Muscle layer of duodenum (tissue), 2 donors: ENCODE measurements around the gene EBPL.

Experiments used
- H3K27ac ChIP-seq: one replicate; pipeline ENCODE4 v1.7.0; 2013; ENCODE audit warnings: mild to moderate bottlenecking, low read length
- H3K27me3 ChIP-seq: one replicate; pipeline ENCODE4 v1.7.0; 2013; ENCODE audit warnings: low read depth, mild to moderate bottlenecking, control low read depth, low read length
- H3K36me3 ChIP-seq, 2 donors: one replicate each; pipeline ENCODE4 v1.7.0; 2013; ENCODE audit warnings: low read length in 2 of 2, control low read depth in 1 of 2, mild to moderate bottlenecking in 1 of 2; ENCODE audit not compliant: insufficient read depth in 2 of 2, control insufficient read depth in 1 of 2
- H3K4me1 ChIP-seq, 2 donors: one replicate each; pipeline ENCODE4 v1.7.0; 2013; ENCODE audit warnings: low read length in 2 of 2, mild to moderate bottlenecking in 2 of 2, control low read depth in 1 of 2, moderate library complexity in 1 of 2; ENCODE audit not compliant: insufficient read depth in 2 of 2, control insufficient read depth in 1 of 2
- H3K4me3 ChIP-seq, 2 donors: one replicate each; pipeline ENCODE4 v1.7.0; 2013; ENCODE audit warnings: low read length in 2 of 2, low read depth in 1 of 2, mild to moderate bottlenecking in 1 of 2
- H3K9me3 ChIP-seq, 2 donors: one replicate each; pipeline ENCODE4 v1.7.0; 2013; ENCODE audit warnings: low read length in 2 of 2, control low read depth in 1 of 2, mild to moderate bottlenecking in 1 of 2; ENCODE audit not compliant: control insufficient read depth in 1 of 2
- donor health status: healthy.

EBPL gene

DNA sequence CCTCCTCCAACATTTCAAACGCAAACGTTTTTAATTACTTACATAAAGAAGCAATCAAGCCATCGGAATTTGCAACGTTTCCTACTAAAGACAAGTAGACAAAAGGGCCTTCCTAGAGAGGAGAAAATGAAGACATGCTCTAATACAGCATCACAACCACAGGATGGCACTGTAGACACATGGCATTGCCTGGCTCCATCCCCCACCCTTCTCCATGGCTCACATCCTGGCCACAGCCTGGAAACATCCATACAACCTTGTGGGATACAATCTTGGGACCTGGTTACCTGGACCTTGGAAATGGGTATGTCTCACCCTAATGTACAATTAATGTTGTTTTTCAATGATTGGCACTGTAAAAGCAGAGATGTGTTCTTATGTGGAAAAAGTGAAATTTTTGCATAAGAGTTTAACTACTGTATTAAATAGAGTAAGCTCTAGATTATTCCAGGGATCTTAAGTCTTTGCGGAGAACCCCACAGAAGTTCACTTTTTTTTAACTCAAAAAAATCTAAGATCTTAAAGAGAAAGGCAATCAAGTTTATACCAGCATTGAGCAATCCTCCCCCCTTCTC lies 21.5 kb downstream of the EBPL start:
- H3K27me3 ChIP-seq = no peaks in the 10 kb centered on the region

DNA sequence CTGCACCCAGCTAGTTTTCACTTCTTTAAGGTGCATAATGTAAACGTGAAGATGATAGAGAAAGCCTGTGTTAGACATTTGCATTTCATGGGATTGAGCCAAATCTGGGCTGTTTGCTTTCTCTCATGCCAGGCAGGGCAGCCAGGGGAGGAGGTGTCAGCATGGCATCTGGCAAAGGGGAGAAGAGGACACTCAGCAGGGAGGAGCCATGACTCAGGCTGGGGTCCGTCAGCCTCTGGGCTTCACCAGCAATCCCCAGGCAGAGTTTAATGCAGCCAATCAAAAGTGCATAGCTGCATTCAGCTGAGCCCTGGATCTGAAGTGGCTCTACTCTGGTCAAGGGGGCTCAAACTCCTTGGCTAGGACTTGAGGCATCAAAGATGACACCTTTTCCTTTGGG lies 23.5 kb downstream of the EBPL start:
- Histone ChIP-seq H3K27me3 (no peaks in the 10 kb centered on the region), H3K27ac (no peak overlapping the region), H3K9me3 (no peaks in the 10 kb centered on the region), H3K36me3 (peaks cover 5 to 30% of the 10 kb centered on the region in 2 donors), H3K4me3 (no peak overlapping the region), H3K4me1 (no peaks in the 10 kb centered on the region)

More for the DNA sequence above, 21.5 kb downstream of the EBPL start:
- Histone ChIP-seq H3K4me3 (no peak overlapping the region), H3K9me3 (no peaks in the 10 kb centered on the region), H3K27ac (no peak overlapping the region), H3K36me3 (peaks cover 5 to 26% of the 10 kb centered on the region in 2 donors), H3K4me1 (no peaks in the 10 kb centered on the region)

DNA sequence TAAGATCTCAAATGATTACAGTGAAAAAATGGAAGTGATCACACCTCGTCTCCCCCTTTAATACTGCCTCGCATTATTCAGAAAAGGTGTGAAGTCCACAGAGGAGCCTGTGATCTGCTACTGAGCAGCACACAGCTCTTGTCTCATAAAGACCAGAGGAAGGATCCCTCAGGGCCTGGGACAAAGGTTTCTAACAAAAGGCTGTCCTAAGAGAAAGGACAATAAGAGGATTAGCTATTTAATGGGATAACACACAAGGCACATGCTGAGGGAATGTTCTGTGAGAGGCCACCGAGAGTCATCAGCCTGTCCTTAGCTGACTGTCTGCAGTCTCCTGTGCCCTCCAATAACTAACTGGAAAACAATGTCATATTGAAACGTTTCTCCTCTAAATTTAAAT lies 26.7 kb downstream of the EBPL start:
- Histone ChIP-seq H3K36me3 (peaks cover 13 to 44% of the 10 kb centered on the region in 2 donors), H3K27me3 (no peaks in the 10 kb centered on the region)

DNA sequence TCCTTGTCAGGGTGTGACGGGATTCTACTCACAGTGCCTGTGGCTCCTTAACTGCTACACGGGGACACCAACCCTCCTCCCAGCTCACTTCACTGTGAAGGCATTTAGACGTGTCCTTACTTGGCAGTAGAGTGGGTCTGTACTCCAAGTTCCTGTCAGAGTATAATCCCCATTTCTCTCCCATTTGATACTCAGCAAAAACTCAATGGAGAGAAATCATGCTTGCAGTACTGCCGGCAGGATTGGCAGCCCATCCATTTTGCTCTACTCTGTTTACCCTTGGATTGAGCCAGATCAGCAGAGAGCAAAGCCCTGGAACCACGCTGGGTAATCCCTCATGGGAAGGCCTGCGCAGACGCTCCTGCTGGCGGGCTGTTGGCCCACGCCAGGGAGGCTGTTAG lies 34.0 kb downstream of the EBPL start:
- H3K4me1 ChIP-seq = no peaks in the 10 kb centered on the region
- H3K27ac ChIP-seq = no peak overlapping the region
- H3K36me3 ChIP-seq = peaks cover 9 to 11% of the 10 kb centered on the region in 2 donors
- no peaks in the 10 kb centered on the region for H3K27me3 ChIP-seq
- no peaks in the 10 kb centered on the region for H3K9me3 ChIP-seq
- no peak overlapping the region for H3K4me3 ChIP-seq

More for the DNA sequence above, 26.7 kb downstream of the EBPL start:
- H3K4me3 ChIP-seq = no peak overlapping the region
- H3K4me1 ChIP-seq = no peaks in the 10 kb centered on the region
- no peaks in the 10 kb centered on the region for H3K9me3 ChIP-seq
- H3K27ac ChIP-seq = no peak overlapping the region

DNA sequence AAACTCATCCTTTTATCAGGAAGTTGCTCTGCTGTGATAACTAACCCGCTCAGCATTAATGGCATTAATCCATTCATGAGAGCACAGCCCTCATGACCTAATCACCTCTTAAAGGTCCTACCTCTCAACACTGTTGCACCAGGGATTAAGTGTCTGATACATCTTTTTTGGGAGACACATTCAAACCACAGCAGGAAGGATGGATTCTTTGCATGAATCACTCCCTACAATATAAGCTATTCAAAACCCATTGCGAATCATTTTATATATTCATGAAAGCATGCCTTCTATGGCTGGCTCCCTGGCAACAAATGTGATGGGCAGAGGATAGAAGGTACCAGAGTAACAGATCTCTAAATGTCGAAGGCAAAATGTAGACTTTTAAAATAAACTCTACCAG lies 35.4 kb downstream of the EBPL start:
- Histone ChIP-seq H3K27me3 (no peaks in the 10 kb centered on the region), H3K9me3 (no peaks in the 10 kb centered on the region), H3K4me1 (no peaks in the 10 kb centered on the region), H3K36me3 (peaks cover 0 to 5% of the 10 kb centered on the region in 2 donors), H3K4me3 (no peak overlapping the region), H3K27ac (no peak overlapping the region)

DNA sequence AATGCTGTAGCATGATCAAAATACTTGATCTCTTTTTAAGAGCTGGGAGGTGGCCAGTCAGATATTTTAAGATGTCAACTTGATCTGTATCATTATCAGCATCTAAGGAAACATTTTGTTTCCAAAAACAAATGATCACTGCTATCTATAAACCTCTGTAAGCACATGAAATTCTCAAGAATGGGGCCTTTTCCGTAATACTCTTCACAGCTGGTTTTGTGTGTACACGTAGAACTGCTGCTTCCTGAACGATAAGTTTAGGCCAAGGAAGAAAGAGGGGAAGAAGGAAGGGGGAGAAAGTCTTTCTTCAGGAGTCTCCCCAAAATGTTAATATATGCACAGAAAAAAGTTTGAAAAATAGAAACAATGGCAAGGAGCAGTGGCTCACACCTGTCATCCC lies 37.3 kb downstream of the EBPL start:
- no peaks in the 10 kb centered on the region for H3K36me3 ChIP-seq
- no peak overlapping the region for H3K4me3 ChIP-seq
- H3K9me3 ChIP-seq = no peaks in the 10 kb centered on the region
- H3K27me3 ChIP-seq = no peaks in the 10 kb centered on the region
- H3K27ac ChIP-seq = no peak overlapping the region
- H3K4me1 ChIP-seq = peaks cover 0 to 6% of the 10 kb centered on the region in 2 donors

DNA sequence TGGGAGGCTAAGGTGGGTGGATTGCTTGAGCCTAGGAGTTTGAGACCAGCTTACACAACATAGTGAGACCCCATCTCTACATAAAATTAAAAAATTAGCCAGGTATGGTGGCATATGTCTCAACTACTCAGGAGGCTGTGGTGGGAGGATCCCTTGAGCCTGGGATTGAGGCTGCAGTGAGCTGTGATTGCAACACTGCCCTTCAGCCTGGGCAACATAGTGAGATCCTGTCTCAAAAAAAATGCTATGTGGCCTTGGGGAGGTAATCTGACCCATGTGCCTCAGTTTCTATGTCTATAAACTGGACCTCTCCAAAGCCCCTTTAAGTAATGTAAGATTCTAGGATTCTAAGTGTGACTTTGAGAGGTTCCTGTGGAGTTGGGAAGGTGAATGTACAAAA lies 37.8 kb downstream of the EBPL start:
- Histone ChIP-seq H3K9me3 (no peaks in the 10 kb centered on the region), H3K27ac (no peak overlapping the region), H3K27me3 (no peaks in the 10 kb centered on the region), H3K4me3 (no peak overlapping the region), H3K36me3 (no peaks in the 10 kb centered on the region), H3K4me1 (peaks cover 0 to 6% of the 10 kb centered on the region in 2 donors)

DNA sequence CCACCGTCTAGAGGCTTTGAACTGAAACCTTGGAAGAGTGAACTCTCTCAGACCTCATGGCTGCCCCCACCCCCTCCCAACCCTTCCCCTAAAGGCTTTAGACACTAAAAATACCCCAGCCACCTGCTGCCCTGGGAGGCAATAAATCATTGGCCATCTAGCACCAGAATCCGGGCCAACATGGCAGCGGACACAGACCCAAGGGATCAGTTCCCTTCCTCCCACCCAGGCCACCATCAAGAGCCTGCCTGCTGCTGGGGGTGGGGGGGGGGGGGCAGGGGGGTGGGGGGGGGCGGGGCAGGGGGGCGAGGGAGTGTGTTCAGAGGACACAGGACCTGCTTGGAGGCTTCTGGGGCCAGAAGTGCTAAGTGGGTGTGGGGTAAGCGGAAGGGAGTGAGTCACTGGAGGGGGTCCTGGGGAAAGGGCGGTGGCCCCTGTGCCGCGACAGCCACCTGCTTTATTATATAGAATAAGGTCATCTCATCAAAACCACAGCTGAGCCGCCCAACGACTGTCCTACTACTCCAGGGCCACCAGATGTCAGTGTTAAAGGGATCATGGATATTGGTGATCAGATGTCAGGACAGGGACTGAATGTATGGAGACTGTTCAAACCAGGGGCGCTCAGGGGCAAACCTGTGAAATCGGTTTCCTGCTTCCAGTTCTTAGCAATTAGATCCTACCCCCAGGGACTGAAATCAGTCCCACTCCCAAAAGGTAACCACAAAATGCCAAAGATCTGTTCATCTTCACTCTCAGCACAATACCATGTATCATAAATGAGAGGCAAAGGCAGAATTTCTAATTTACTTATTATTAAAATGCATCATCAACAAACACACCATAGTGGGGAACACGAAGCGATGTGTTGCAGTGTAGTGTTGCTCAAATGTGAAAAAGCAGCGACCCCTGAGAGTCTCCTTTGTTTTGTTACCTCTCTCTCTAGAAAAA lies 38.7 kb downstream of the EBPL start:
- H3K9me3 ChIP-seq = no peaks in the 10 kb centered on the region
- no peak overlapping the region for H3K27ac ChIP-seq
- H3K4me1 ChIP-seq = peaks cover 0 to 6% of the 10 kb centered on the region in 2 donors
- no peaks in the 10 kb centered on the region for H3K36me3 ChIP-seq
- no peak overlapping the region for H3K4me3 ChIP-seq
- H3K27me3 ChIP-seq = no peaks in the 10 kb centered on the region

DNA sequence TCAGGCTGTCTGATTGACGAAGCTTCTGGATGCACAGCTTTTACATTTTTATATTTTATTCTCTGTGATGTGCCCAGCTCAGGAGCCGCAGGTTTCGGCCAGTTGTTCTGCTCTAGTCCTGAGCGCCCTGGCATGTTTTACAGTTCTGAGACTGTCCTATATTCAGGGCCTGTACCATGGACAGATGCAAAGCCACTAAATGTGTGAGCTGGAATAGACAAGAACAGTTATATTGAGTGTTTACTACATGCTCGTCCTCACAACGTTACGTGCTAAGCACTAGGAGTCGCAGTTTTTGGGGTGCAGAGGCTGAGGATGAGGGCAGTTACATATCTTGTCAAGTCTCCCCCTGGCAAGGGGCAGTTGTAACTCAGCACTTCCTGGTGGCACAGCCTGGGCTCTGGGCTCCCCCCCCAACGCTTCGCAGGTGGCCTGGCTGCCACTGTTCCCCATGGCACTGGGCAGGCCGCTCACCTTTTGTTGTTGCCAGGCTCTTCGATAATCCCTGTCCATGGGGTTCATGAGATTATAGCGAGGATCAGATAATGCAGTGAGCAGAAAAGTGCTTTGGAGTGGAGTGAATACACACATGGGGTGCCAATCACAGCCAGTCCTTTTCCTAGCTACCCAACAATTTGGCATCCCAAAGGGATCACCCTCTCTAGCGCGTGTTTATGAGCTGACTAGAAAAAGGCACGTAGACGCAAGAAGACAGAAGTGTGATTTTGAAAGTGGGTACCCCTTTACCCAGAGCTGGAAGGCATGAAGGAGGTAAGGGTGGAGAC lies 39.5 kb downstream of the EBPL start:
- Histone ChIP-seq H3K27ac (no peak overlapping the region), H3K4me3 (no peak overlapping the region), H3K36me3 (no peaks in the 10 kb centered on the region), H3K9me3 (no peaks in the 10 kb centered on the region), H3K4me1 (peaks cover 0 to 6% of the 10 kb centered on the region in 2 donors), H3K27me3 (no peaks in the 10 kb centered on the region)

DNA sequence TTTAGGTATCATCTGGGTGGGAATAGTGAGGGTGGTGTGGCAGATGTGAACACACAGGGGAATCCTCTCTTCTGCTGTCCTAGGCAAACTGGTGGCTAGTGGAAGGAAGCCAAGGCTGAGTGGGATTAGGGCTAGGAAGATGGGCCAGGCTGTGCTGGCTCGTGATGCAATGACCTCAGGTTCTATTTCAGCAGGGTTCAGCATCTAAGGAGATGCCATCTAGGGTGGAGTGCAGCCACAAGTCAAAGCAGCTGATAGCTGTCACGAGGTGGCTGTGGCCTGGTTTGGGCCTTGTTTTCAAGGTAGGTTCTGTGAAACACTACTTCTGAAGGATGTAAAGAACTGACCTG lies 41.3 kb downstream of the EBPL start:
- H3K27ac ChIP-seq = no peak overlapping the region
- H3K4me1 ChIP-seq = peaks cover 0 to 6% of the 10 kb centered on the region in 2 donors
- H3K9me3 ChIP-seq = no peaks in the 10 kb centered on the region
- H3K36me3 ChIP-seq = no peaks in the 10 kb centered on the region
- H3K4me3 ChIP-seq = no peak overlapping the region
- no peaks in the 10 kb centered on the region for H3K27me3 ChIP-seq

DNA sequence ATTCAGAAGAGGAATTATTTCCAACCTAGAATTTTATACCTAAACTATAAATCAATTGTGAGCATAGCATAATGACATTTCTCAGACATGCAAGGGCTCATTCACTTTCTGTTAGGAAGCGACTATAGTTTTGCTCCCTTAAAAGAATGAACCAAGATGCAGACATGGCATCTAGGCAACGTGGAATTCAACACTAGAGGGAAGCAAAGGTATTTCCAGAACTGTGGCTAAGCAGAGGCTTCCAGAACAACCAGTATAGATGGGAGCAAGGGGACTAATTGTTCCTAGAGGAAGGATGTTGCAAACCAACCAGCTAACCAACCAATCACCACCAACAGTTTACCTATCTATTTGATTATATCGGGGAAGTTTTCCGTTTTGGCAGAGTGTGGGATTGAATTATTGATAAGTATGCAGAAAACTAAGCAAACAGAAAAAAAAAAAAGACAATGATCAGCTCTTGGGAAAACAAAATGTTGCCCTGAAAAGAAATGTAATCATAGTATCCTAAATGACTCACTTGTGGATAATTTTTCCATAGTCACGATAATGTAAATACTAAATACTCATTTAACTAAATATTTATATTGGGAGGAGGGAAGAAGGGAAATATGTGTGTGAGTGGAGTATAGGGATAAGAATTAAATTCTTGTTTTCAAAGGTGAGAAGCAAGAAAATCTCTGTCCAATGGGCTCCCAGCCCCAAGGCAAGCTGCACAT lies 41.9 kb downstream of the EBPL start:
- Histone ChIP-seq H3K27ac (no peak overlapping the region), H3K27me3 (no peaks in the 10 kb centered on the region), H3K9me3 (no peaks in the 10 kb centered on the region), H3K36me3 (no peaks in the 10 kb centered on the region), H3K4me3 (no peak overlapping the region), H3K4me1 (peaks cover 0 to 6% of the 10 kb centered on the region in 2 donors)
